ENCODE results near the gene CPN2. TPM values are rescaled to one million over a fixed set of nuclear protein-coding genes. Genes with fewer than 3 reads are reported as not detected.

Gene CPN2
- polyA plus RNA-seq, 2 of the 4 experiments (the other 2 are of a cell fraction): not detected

DNA sequence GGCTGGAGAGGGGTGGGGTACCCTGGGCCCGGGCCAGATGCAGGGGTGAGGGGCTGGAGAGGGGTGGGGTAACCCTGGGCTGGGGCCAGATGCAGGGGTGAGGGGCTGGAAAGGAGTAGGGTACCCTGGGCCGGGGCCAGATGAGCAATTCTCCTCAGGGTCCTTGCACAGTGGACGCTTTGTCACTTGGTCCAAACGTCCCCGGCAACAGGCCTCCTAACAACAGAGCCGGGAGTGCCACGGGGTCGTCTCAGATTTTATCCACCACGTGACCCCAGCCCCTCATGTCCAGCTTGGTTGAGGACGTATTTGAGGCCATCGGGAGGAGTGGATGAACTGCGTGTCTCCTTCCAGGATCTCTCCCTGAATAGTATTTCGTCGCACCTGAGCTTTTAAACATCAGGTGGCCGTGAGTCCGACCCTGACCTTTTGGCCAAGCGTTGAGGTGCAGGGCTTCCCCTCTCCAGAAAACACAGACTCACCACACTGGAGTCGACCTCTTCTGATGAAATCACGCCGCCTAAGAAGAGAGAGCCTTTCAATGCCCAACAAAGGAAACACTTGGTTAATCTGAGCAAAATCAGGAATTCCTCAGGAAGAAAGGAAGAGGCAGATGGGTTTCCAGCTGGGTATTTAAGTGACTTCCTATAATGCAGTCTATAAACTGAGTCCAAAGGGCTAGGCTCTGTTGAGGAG is 31.2 kb upstream of the CPN2 start:
- CTCF ChIA-PET: interaction anchor here (0.9 to 1.7 kb wide), 3 partner anchors 13 to 40 kb away, joined by 3 to 6 read pairs (median 4); no protein-coding TSS in a partner anchor
- no peak overlapping the region for H3K4me3 ChIP-seq
- POLR2A ChIA-PET: no interaction called here
- no peaks in the 10 kb centered on the region for H3K9me3 ChIP-seq
- FAIRE-seq: no peak
- no peak for DNase-seq (ENCODE audit: low read depth in 1 of 2, low spot score in 1 of 2)
- no peak for ATAC-seq
- 81% methylated on average over 18 of the region's 20 CpGs for WGBS (ENCODE audit: missing lambda C conversion rate)
- TF ChIP-seq FOXS1 (CRISPR knock-in tag; IDR thresholded peaks at IDR 0.05) (no peak), POLR2AphosphoS2 (conservative IDR thresholded peaks at IDR 0.05; ENCODE audit: low read length) (no peak), ZFP36 (IDR thresholded peaks at IDR 0.05; ENCODE audit: borderline replicate concordance, partially characterized antibody) (no peak), CEBPB (IDR thresholded peaks at IDR 0.05) (no peak), REST (IDR thresholded peaks at IDR 0.05) (no peak), TP53 (CRISPR knock-in tag; IDR thresholded peaks at IDR 0.05) (no peak), HOXB13 (CRISPR knock-in tag; IDR thresholded peaks at IDR 0.05; ENCODE audit: low read depth) (no peak), EP300 (IDR thresholded peaks at IDR 0.05) (no peak), JUNB (IDR thresholded peaks at IDR 0.05) (no peak), TFCP2L1 (CRISPR knock-in tag; IDR thresholded peaks at IDR 0.05) (no peak), CBX2 (IDR thresholded peaks at IDR 0.05; ENCODE audit: borderline replicate concordance, low read depth) (no peak), RARB (CRISPR knock-in tag; IDR thresholded peaks at IDR 0.05) (no peak)
- no peak overlapping the region for H3K4me2 ChIP-seq
- H3K27ac ChIP-seq: no peak overlapping the region
- peaks cover 7% of the 10 kb centered on the region; the same call in 1 of the 3 replicates for H3K4me1 ChIP-seq

DNA sequence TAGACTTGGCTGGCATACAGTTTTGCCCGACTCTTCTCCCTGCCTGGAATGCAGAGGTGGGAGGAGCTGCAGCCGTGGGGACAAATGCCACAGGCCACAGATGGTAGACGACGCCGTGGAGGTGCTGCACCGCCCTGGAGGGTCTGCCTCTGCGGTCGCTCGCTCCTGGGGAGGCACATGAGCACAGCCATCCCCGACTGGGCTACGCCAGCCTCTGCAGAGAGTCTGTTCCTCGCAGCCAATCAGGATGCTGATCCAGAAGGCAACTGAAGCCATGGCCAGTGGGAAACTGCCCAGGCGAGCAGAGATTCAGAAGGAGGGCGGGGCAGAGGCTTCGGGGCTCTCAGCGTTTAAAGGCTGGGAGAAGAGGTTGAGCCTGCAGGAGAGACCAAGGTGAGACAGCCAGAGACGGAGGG is 30.3 kb upstream of the CPN2 start:
- FAIRE-seq (no peak), DNase-seq (ENCODE audit: low read depth in 1 of 2, low spot score in 1 of 2) (no peak), ATAC-seq (peak in 1 of 2 experiments; percentile 85; a peak in 4 of 6 replicates)
- CTCF ChIA-PET: interaction anchor here (0.9 to 1.7 kb wide), 2 partner anchors 14 to 41 kb away, joined by 3 to 4 read pairs; no protein-coding TSS in a partner anchor
- Histone ChIP-seq H3K4me3 (no peak overlapping the region), H3K4me2 (peak overlapping the region; percentile 25; the same call in 1 of the 3 replicates), H3K4me1 (peaks cover 2% of the 10 kb centered on the region; the same call in 1 of the 3 replicates), H3K27ac (no peak overlapping the region), H3K9me3 (no peaks in the 10 kb centered on the region)
- TF ChIP-seq RFX5 (IDR thresholded peaks at IDR 0.05) (no peak), HDAC2 (IDR thresholded peaks at IDR 0.05) (no peak), MAZ (IDR thresholded peaks at IDR 0.05; ENCODE audit: borderline replicate concordance, low read depth, low read length) (no peak), JUN (IDR thresholded peaks at IDR 0.05) (no peak), NFE2L2 (conservative IDR thresholded peaks at IDR 0.05; ENCODE audit: low read length) (no peak), EHMT2 (IDR thresholded peaks at IDR 0.05; ENCODE audit: low read depth) (no peak), NR3C1 (IDR thresholded peaks at IDR 0.05) (no peak)
- TF ChIP-seq, protein P1, sequence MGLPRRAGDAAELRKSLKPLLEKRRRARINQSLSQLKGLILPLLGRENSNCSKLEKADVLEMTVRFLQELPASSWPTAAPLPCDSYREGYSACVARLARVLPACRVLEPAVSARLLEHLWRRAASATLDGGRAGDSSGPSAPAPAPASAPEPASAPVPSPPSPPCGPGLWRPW (IDR thresholded peaks at IDR 0.05): no peak
- POLR2A ChIA-PET: no interaction called here
- 55% methylated on average over 14 of the region's 17 CpGs for WGBS (ENCODE audit: missing lambda C conversion rate)

DNA sequence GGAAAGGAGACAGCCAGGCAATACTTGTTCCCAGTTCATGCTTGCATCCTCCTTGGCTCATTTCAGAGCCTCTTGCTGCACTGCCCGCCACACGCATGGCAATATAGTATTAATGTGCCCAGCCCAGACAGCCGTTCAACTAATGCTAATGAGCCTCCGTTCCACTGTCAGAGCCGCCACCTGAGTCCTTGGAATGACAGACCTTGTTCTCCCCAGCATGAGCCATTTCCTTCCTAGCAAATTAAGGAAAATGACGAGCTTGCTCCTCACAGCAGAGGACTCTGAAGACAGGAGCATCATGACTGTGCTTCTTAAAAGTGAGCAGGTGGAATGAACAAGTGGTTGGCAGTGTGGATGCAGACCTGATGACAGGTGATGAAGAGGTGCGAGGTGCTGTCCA is 29.2 kb upstream of the CPN2 start:
- no peak for DNase-seq (ENCODE audit: low read depth in 1 of 2, low spot score in 1 of 2)
- ChIA-PET CTCF (interaction anchor here (1.2 kb wide), 1 partner anchor 36 kb away, joined by 6 read pairs; no protein-coding TSS in a partner anchor), POLR2A (no interaction called here)
- H3K9me3 ChIP-seq: no peaks in the 10 kb centered on the region
- 80% methylated on average over 7 of the region's 7 CpGs for WGBS (ENCODE audit: missing lambda C conversion rate)
- no peaks in the 10 kb centered on the region for H3K4me1 ChIP-seq
- no peak overlapping the region for H3K4me3 ChIP-seq
- ATAC-seq: no peak
- FAIRE-seq: no peak
- H3K4me2 ChIP-seq: no peak overlapping the region
- no peak overlapping the region for H3K27ac ChIP-seq
- TF ChIP-seq ZFP36 (IDR thresholded peaks at IDR 0.05; ENCODE audit: borderline replicate concordance, partially characterized antibody) (no peak), RCOR1 (IDR thresholded peaks at IDR 0.05; ENCODE audit: low read depth, low read length) (no peak), REST (IDR thresholded peaks at IDR 0.05) (no peak), POLR2A (IDR thresholded peaks at IDR 0.05; ENCODE audit: low read length) (no peak), MYC (IDR thresholded peaks at IDR 0.05; ENCODE audit: borderline replicate concordance, low read length) (no peak), RNF2 (IDR thresholded peaks at IDR 0.05; ENCODE audit: borderline replicate concordance, low read depth) (no peak), FOSB (CRISPR knock-in tag; IDR thresholded peaks at IDR 0.05) (no peak)
- TF ChIP-seq, protein P2, sequence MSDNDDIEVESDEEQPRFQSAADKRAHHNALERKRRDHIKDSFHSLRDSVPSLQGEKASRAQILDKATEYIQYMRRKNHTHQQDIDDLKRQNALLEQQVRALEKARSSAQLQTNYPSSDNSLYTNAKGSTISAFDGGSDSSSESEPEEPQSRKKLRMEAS (IDR thresholded peaks at IDR 0.05): no peak
